Peyer's patch (tissue), 4 donors: ENCODE measurements around the gene IMMP2L.

Experiments
- POLR2A ChIP-seq, 2 donors: fragments of 450-650 bp; IDR thresholded peaks; one replicate each; pipeline ENCODE4 v1.5.1; 2017; ENCODE audit warnings: antibody characterized with exemption in 2 of 2, mild to moderate bottlenecking in 2 of 2, moderate library complexity in 2 of 2
- TF ChIP-seq, protein P1 (sequence below), 6 experiments: fragments of 450-650 bp in 4 of 6; fragments of 200-600 bp in 2 of 6; sonication (generic) in 1 of 6; IDR thresholded peaks; one replicate each; pipeline ENCODE4 v1.5.1; 2017 to 2019; ENCODE audit warnings: antibody characterized with exemption in 6 of 6, mild to moderate bottlenecking in 3 of 6, moderate library complexity in 1 of 6

DNA sequence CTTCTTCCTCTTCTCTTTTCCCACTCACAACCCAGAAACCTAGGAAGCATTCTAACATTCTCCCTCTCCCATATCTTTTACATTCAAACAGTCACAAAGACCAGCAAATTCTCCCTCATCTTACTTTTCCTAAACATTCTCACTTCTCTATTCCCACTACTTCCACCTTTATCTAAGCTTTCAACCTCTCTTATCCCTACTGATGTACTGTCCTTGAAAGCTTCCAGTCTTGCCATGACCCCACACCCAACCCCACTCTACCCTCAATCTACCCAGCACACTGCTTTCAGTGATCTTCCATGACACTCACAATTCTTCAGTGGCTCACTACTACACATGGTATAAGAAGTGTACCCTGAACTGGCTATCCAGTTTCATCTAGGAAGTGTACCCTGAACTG, 5.3 kb downstream of the IMMP2L start:
- TF ChIP-seq, protein P1, sequence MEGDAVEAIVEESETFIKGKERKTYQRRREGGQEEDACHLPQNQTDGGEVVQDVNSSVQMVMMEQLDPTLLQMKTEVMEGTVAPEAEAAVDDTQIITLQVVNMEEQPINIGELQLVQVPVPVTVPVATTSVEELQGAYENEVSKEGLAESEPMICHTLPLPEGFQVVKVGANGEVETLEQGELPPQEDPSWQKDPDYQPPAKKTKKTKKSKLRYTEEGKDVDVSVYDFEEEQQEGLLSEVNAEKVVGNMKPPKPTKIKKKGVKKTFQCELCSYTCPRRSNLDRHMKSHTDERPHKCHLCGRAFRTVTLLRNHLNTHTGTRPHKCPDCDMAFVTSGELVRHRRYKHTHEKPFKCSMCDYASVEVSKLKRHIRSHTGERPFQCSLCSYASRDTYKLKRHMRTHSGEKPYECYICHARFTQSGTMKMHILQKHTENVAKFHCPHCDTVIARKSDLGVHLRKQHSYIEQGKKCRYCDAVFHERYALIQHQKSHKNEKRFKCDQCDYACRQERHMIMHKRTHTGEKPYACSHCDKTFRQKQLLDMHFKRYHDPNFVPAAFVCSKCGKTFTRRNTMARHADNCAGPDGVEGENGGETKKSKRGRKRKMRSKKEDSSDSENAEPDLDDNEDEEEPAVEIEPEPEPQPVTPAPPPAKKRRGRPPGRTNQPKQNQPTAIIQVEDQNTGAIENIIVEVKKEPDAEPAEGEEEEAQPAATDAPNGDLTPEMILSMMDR (IDR thresholded peaks at IDR 0.05), result no peak
- no peak for TF ChIP-seq POLR2A (IDR thresholded peaks at IDR 0.05)
